GM19099 (cell line): Measurements from ENCODE around the gene FCN3.

Experiments
- POLR2A ChIP-seq: IDR thresholded peaks from 3 replicates; pipeline ENCODE4 v1.6.1; 2011; ENCODE audit warnings: low read depth; ENCODE audit not compliant: insufficient read length; ENCODE audit errors: extremely low read depth

Gene FCN3

DNA sequence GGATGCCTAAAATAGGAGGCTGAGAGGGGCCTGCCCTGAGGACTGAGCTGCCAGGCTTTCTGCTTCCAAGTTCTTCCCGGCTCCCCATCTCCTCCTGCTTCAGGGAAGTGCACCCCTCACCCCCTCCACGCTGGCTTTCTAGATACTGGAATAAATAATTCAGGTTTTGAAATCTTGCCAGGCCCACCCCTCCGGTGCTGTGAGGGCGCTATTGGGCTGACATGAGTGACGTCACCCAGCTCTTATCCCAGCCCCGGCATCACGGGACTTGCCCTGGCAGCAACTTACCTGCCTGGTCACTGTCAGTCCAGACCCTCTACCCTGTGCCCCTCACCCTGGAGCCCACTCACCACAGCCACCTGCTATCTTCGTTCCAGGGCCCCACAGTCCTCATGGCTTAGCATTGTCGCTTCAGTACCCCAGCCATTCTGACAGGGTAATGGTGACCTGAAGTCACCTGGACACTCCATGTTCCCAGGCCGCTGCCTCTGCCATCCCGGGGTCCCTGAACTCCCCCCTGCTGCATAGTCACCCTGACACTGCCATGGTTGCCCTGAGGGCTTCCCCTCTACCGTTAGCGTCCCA, 17.0 kb upstream of the FCN3 start:
- TF ChIP-seq POLR2A, result no peak

DNA sequence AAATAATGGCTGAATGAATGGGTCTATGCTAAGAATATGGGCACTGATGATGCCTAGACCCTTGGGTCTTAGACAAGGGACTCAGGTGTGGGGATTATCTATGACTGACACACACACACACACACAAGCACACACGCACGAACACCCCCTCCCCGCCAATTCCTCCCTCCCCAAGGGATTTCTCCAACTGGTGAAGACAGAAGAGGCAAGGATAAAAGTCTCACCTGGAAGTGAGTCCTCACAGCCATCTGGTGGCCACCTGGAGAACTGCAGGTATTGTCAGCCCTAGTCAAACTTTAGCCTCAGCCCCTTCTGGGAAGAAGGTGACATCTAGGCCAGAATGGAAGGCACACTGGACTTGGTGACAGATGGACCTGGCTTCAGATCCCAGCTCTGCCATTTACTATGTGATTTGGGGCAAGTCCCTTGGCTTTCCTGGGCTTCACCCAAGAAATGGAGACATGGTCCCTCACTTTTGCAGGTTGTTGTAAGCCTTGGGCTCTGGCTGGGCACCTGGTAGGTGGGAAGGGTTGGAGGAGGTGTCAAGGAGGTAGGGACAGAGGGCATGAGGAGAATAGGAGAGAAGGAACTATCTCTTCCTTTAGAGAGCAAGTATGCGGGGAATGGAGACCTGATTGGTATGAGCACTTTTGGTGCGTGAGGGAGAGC, 13.8 kb upstream of the FCN3 start:
- no peak for TF ChIP-seq POLR2A

DNA sequence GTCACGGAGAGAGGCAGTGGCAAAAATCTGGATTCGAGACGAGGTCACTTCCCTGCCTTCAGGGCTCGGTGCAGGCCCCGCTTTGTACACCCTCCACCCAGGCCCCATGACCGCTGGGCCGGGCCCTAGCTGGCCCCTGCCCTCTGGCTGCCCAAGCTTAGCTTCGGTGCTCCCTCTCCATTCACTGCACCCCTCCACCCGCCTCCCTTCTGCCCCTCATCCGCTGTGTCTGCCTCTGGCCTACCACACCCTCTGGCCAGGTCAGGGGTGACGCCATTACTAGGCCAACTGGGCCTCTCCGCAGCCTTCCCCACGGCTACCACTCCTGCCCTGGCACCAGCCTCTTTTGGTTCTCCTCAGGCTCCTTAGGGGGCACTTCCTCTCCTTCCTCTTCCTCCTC, 9.0 kb upstream of the FCN3 start:
- TF ChIP-seq POLR2A, result no peak

DNA sequence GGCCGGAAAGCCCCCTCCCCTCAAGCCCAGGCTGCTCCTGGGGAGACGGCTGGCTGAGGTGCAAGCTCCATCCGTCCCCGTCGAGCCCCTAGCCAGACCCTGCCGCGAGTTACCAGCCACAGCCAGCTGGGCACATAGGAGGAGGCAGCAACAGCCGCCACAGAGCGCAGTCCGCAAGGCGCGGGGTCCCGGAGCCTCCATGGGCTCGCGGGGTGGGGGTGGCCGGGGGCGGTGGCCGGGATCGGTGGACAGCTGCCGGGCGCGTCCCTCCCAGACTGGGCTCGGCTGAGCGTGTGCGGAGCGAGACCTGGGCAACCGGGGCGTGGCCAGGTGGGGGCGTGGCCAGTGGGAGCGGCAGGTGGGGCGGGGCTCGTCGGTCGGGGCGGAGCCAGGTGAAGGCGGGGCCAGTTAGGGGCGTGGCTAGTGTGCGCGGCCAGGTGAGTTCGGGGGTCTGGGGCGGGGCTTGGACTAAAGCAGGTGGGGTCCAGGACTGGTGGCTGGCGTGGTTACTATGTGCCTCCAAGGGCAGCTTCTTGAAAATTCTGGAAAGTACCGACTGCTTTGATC, 8.5 kb upstream of the FCN3 start, which contains the start of gene CD164L2:
TSS of gene CD164L2 (minus strand) at position 295 of the 567 bp plus-strand sequence. CDS start at position 201, 94 bp downstream.
- TF ChIP-seq POLR2A, result no peak

DNA sequence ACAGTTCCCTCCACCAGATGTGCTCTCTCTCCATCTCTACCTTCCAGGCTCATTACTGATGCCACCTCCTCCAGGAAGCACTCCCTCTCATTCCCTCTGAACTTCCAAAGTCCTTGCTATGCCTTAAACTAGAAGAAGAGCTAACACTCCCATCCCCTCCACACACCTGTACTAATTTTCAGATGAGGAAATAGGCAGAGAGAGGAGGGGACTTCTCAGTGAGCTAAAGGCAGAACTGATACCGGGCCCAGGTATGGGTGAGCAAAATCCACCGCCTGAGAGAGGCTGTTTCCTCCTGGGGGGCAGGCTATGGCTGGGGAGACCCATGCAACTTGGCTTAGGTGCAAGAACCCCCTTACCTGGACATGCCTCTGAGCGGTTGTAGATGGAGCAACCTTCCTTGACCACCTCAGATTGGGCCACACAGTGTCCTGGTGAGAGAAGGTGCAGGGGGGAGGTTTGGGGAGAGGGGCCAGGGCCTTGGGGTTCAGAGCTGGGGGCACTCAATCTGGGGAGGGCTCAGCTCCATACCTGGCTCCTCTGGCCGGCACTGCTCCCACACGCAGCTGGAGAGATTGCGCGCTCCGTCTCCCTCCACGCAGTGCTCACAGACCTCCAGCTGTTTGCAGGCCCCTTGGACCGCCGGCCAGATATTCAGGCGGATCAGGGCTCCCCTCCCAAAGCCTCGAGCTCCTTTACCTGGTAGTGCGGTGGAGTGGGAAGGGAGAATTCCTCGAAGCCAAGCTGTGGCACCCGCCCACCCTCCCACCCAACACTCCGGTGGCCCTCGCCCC, 7.5 kb upstream of the FCN3 start:
- no peak for TF ChIP-seq POLR2A

DNA sequence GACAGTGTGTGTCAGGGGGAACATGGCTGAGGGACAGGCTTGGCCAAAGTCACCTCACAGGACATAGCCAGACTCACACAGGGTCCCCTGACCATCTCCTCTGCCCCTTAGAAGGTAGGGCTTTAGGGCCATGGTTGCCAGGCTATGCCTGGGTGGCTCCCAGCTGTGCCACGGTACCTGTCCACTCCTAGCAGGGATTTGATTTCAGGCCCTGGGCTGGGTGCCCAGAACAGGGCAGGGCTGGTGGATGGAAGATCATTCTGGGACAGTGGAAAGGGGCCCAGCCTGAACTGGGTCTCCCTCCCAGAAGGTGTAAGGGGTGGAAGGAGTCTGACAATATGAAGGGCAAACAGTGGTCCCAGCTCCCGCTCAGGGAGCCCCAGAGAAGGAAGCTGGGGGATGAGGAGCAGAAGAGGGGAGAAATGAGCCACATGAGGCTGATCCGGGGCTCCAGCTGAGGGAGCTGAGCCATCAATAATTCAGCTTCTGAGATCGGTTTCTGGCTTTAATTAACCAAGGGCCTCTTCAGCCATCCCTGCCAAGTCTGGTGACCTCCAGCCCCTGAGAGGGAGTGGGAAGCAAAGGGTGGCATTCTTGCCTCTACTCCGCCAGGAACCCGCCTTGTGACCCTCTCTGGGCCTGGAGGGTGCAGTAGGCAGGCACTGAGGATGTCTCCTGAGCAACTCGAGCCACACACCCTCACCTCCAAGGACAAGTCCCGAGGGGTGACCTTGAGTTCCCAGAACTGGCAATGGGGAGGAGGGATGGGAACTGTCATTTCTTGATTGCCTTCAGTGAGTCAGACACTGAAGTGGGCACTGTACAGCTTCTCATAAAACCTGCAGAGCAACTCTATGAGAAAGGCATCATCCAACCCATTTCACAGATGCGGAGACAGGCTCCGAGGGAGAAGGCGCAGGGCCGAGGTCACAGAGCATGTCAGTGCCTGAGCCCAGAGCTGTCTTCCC, 6.4 kb upstream of the FCN3 start:
- TF ChIP-seq POLR2A, result no peak

DNA sequence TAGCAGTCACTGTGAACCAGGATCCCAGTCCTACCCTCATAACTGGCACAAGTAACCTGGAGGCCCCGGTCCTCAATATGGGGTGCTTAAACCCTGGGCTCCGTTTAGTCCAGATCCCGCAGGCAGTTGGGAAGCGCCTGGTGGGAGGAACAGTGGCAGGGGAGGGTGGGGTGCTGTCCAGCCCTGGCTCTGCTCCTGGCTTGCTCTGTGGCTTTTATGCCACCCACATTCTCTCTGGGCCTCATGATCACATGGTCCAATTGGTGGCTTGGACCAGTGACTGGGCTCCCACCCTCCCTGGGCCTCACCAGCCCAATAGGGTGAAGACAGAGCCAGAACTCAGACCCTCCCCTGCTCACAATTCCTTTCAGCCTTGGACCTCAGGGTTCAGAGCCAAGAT, 5.6 kb upstream of the FCN3 start:
- no peak for TF ChIP-seq POLR2A

DNA sequence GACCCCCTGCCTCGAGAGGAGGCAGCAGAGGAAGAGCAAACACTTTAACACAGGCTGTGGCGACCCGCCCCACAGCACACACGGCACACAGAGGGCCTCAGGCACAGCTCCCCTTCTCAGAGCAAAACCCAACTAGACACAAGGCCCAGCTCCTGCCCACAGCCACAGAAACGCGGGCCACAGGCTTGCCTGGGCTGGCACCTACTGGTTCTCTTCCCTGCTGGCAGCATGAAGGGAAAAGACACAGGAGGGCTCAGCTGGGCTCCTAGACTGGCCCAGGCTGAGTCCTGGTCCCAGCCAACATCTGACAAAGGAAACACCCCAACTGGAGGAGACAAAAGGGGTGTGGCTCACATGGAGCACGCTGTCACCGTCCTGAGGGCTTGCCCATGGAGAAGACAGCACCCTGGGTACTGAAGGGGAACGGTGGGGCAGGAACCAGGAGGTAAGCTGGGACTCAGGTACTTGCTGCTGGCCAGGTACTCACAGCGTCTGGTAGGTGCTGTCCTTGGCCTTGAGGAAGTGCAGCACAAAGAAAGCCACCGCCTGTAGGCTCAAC, 5.0 kb upstream of the FCN3 start:
- no peak for TF ChIP-seq POLR2A

DNA sequence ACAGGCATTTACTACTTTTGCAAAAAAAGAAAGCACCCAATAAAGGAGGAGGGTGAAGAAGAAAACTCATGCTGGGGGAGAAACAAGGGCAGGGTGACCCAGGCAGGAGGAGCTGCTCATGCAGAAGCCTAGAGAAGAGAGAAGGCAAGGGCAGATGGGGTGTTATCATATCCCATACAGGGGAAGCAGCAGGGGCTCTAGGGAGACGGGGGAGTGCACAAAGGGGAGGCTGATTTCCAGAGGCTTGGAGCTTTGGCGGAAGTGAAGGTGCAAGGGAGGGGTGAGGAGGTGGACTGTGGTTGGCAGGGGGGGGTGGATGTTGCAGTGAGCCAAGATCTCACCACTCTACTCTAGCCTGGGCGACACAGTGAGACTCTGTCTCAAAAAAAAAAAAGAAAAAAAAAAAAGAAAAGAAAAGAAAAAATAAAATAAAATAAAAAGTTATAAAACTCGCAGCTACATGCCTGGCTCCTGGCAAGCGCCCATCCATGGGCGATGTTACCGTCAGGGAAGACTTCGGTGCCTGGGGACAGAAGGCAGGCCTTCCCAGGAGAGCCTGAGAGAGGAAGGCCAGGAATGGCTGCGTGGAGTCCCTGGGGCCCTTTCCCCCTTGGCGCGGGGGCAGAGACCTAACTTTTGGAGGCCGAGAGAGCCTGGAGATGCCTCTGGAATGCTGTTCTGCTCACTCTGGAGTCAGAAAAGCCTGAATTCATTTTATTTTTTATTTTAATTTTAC, 3.3 kb upstream of the FCN3 start:
- TF ChIP-seq POLR2A, result no peak

DNA sequence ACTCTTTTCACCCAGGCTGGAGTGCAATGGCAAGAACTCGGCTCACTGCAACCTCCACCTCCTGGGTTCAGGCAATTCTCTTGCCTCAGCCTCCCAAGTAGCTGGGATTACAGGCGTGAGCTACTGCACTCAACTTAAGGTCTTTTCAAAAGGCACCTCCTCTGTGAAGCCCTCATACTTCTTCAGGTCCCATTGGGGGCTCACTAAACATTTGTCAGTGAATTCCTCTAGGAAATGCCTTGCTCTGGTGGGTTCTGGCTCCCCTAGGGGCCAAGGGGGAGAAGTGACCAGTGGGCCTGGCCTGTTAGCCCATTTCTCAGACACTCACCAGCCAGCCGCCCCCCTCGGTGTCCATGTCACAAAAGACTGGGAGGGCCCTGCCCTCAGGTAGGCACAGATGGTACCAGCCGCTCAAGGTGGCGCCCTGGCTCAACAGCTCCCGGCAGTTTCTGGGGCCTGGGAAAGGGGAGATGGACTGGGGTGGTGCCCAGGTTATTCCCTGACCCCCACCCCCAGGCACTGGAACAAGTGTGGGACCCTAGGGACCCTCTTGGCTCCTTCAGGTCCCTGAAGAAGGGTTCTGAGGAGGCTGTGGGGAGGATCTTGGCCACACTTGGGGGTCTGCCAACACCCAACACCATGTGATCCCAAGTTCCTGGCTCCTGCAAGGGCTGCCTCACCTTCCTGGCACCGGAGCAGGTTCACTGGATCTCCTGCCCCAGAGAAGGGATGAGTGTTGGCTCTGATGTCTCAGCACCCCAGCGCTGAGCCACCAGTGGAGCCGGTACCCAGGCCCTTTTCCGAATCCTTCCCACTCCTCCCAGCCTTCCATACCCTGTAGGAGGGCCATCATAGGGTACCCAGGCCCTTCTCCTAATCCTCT, 1.6 kb downstream of the FCN3 start:
- TF ChIP-seq POLR2A, result no peak

DNA sequence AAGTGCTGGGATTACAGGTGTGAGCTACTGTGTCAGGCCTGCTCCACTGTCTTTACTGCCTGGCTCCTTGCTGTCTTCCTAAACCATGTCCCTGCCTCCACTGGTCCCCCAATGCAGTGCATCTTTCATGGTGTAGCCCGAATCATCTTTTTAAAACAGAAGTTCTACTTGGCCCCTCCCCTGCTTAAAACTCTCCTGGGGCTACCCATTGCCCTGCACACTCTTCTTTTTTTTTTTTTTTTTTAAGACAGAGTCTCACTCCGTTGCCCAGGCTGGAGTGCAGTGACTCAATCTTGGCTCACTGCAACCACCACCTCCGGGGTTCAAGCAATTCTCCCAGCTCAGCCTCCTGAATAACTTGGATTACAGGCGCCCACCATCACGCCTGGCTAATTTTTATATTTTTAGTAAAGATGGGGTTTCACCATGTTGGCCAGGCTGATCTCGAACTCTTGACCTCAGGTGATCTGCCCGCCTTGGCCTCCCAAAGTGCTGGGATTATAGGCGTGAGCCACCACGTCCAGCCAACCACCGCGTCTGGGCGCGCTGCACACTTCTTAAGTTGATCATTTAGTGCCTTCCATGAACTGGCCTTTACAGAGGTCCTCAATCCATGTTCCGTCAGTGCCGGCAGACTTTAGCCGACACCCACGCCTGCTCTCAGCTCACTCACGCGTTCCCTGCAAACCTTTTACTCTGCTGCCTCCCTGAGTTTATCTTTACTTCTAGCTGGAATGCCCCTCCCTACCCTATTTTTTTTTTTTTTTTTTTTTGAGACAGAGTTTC, 2.4 kb downstream of the FCN3 start:
- TF ChIP-seq POLR2A, result no peak
